Dendritic cell treated with granulocyte-macrophage colony-stimulating factor and Interleukin-4, amounts not matched to agents 40 ng/mL and 50 ng/mL, for 4 days (primary cell): ENCODE data around the gene ATP8B4.

ENCODE experiments used
- H3K27ac Mint-ChIP-seq: one replicate; pipeline ENCODE4 v1.8.0; 2022; ENCODE audit warnings: mild to moderate bottlenecking, mixed read lengths
- H3K27me3 Mint-ChIP-seq: one replicate; pipeline ENCODE4 v1.8.0; 2022; ENCODE audit warnings: mild to moderate bottlenecking, mixed read lengths
- H3K36me3 Mint-ChIP-seq: one replicate; pipeline ENCODE4 v1.8.0; 2022; ENCODE audit warnings: low read depth, mixed read lengths
- H3K4me1 Mint-ChIP-seq: one replicate; pipeline ENCODE4 v1.8.0; 2022; ENCODE audit warnings: low read depth, mixed read lengths
- H3K4me3 Mint-ChIP-seq: one replicate; pipeline ENCODE4 v1.8.0; 2022; ENCODE audit warnings: mild to moderate bottlenecking, moderate library complexity, mixed read lengths
- H3K9me3 Mint-ChIP-seq: one replicate; pipeline ENCODE4 v1.8.0; 2022; ENCODE audit warnings: mixed read lengths
- intact Hi-C: fragments of 100-400 bp; cut with micrococcal nuclease; formaldehyde crosslinking; loops from one replicate; pipeline ENCODE4 v1.15.0; 2022

ATP8B4 gene

DNA sequence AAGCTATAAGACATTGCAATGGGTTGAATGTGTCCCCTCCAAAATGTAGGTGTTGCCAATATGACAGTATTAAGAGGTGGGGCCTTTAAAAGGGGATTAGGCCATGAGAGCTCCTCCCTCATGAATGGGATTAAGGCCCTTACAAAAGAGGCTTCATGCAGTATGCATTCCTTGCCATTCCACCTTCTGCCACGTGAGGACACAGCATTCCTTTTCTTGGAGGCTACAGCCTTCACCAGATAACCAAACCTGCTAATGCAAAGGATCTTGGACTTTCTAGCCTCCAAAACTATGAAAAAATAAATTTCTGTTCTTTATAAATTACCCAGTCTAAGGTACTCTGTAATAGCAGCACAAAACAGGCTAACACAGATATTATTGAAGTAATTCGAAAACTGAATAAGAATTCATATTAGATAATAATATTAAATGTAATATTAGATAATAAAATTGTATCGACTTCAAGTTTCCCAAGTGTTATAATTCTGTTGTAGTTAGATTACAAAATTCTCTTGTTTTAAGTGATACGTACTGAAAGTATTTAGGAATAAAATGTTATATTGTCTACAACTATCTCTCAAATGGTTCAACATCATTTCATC, 29.4 kb upstream of the ATP8B4 start:
- intact Hi-C loops = loop anchor here (5.0 to 10.0 kb wide), 3 partner anchors 166 to 1336 kb away; partner anchors contain the start of genes CEP152 and COPS2
- H3K4me3 Mint-ChIP-seq = no peak overlapping the region
- peaks cover 18% of the 10 kb centered on the region for H3K9me3 Mint-ChIP-seq
- peaks cover 22% of the 10 kb centered on the region for H3K4me1 Mint-ChIP-seq
- no peaks in the 10 kb centered on the region for H3K36me3 Mint-ChIP-seq
- no peak overlapping the region for H3K27ac Mint-ChIP-seq
- H3K27me3 Mint-ChIP-seq = no peaks in the 10 kb centered on the region

DNA sequence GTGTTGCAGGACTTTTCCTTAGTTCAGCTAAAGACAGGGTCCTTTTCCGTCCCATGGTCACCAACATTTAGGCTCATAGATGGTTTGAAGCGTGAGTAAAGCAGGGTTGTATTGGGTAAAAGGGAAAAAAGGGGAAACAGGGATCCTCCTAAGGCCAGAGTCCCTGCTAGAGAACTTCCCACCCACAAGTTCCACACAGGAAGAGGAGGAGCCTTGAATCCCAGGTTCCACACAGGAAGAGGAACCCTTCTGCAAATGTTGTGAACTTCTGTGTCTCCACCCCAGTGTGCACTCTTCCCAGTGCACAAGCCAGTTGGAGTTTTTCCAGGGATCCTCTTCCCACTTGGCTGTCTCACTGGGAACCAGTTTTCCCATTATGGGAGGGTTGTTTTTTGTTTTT, 27.6 kb upstream of the ATP8B4 start:
- no peaks in the 10 kb centered on the region for H3K27me3 Mint-ChIP-seq
- H3K4me3 Mint-ChIP-seq = no peak overlapping the region
- peaks cover 33% of the 10 kb centered on the region for H3K4me1 Mint-ChIP-seq
- H3K36me3 Mint-ChIP-seq = no peaks in the 10 kb centered on the region
- peaks cover 18% of the 10 kb centered on the region for H3K9me3 Mint-ChIP-seq
- H3K27ac Mint-ChIP-seq = peak overlapping the region; percentile 71
- intact Hi-C loops = loop anchor here (5.0 to 10.0 kb wide), 3 partner anchors 168 to 1334 kb away; partner anchors contain the start of genes CEP152 and COPS2

DNA sequence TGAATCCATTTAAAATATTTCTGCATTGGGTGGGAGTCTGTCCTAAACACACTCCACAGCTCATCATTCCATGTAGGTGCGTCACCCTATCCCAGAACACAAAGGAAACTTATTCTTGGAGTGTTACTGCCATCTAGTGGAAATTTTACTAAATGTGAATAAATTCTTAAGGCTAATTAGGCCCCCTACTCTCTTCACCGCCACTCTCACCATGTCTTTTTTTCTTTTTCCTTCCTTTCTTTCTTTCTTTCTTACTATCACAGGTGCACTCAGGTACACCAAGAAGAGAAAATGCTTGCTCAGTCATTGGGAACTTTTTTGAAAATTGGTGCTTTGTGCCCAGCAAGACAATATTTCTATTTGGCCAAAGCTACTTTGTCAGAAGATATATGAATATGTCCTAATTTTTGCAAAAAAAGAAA, 26.4 kb upstream of the ATP8B4 start:
- intact Hi-C loops = loop anchor here (1.0 to 10.0 kb wide), 6 partner anchors 169 to 1333 kb away; partner anchors contain the start of genes CEP152 and COPS2
- H3K4me1 Mint-ChIP-seq = peaks cover 39% of the 10 kb centered on the region
- no peak overlapping the region for H3K27ac Mint-ChIP-seq

DNA sequence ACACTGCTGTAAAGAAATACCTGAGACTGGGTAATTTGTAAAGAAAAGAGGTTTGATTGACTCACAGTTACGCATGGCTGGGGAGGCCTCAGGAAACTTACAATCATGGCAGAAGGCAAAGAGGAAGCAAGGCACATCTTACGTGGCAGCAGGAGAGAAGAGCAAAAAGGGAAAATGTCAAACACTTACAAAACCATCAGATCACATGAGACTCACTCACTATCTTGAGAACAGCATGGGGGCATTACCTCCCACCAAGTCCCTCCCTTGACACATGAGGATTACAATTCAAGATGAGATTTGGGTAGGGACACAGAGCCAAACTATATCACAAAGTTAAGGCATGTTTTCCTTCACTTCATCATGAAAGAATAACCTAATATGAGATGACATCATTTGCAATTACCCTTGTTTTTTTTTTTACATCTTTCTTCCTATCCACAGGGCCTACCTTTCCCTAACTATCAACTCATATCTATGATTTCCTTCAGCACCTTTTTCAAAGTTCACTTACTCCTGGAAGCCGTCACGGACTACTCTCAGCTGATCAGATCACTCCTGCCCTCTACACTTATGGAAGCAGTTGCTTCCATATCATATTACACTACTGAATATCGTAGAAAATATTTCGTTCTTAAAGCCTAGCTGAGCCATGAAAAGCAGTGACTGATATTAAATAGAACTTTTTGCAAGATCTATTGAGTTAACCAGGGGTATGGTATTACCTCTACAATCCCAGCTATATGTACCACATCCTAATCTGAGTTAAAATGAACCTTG, 25.5 kb upstream of the ATP8B4 start:
- H3K4me3 Mint-ChIP-seq = no peak overlapping the region
- H3K27me3 Mint-ChIP-seq = no peaks in the 10 kb centered on the region
- intact Hi-C loops = loop anchor here (1.0 to 10.0 kb wide), 6 partner anchors 170 to 1332 kb away; partner anchors contain the start of genes CEP152 and COPS2
- no peak overlapping the region for H3K27ac Mint-ChIP-seq
- peaks cover 39% of the 10 kb centered on the region for H3K4me1 Mint-ChIP-seq
- H3K9me3 Mint-ChIP-seq = peaks cover 18% of the 10 kb centered on the region
- no peaks in the 10 kb centered on the region for H3K36me3 Mint-ChIP-seq

More for the DNA sequence above, 26.4 kb upstream of the ATP8B4 start:
- no peaks in the 10 kb centered on the region for H3K27me3 Mint-ChIP-seq
- peaks cover 18% of the 10 kb centered on the region for H3K9me3 Mint-ChIP-seq
- H3K36me3 Mint-ChIP-seq = no peaks in the 10 kb centered on the region
- no peak overlapping the region for H3K4me3 Mint-ChIP-seq

DNA sequence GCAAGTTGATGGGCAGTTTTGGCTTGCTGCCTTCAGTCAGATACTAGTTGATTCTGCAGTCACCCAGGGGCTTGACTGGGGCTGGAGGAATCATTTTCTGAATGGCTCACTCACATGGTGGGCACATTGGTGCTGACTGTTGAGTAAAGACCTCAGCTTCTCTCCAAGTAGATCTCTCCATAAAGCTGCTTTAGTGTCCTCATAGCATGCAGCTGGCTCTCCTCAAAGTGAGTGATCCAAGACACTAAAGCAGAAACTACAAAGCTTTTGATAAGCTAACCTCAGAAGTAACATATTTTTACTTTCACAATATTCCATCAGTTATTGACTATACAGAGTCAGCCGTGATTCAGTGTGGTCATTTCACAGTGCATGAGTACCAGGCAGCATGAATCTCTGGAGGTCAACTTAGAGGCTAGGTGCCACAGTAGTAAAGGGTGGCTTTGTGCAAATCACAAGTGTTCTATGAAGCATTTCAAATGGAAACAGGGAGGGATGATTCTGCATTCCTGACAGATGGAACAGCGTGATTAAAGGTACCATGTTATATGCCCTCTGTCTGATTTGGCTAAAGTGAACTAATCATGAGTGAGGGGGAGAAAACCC, 24.3 kb upstream of the ATP8B4 start:
- Mint-ChIP-seq H3K36me3 (no peaks in the 10 kb centered on the region), H3K9me3 (peaks cover 18% of the 10 kb centered on the region), H3K4me1 (peaks cover 39% of the 10 kb centered on the region), H3K27me3 (no peaks in the 10 kb centered on the region), H3K4me3 (no peak overlapping the region), H3K27ac (no peak overlapping the region)
- intact Hi-C loops = loop anchor here (10.0 kb wide), 2 partner anchors 171 to 989 kb away; partner anchors contain the start of gene COPS2

DNA sequence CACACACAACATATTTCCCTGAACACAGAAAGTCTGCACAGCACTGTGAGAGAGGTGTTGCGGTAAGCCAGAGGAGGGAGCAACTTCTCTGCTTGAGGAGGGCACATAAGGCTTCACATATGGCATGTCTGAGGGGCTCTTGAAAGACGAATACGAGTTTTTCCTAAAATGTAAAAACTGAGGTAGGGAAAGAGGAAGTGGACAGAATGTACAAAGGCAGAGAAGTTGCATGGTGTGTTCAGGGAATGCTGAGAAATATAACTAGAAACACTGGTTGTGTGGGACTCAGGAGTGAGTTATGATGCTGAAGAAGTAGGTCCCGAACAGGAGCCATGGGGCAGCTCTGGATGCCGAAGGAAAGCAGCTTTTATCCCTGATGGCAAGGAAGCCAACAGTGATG, 22.8 kb upstream of the ATP8B4 start:
- H3K9me3 Mint-ChIP-seq = peaks cover 15% of the 10 kb centered on the region
- no peaks in the 10 kb centered on the region for H3K36me3 Mint-ChIP-seq
- H3K4me1 Mint-ChIP-seq = peaks cover 38% of the 10 kb centered on the region
- intact Hi-C loops = loop anchor here (10.0 kb wide), 2 partner anchors 173 to 987 kb away; partner anchors contain the start of gene COPS2
- H3K27ac Mint-ChIP-seq = no peak overlapping the region
- no peak overlapping the region for H3K4me3 Mint-ChIP-seq
- no peaks in the 10 kb centered on the region for H3K27me3 Mint-ChIP-seq

DNA sequence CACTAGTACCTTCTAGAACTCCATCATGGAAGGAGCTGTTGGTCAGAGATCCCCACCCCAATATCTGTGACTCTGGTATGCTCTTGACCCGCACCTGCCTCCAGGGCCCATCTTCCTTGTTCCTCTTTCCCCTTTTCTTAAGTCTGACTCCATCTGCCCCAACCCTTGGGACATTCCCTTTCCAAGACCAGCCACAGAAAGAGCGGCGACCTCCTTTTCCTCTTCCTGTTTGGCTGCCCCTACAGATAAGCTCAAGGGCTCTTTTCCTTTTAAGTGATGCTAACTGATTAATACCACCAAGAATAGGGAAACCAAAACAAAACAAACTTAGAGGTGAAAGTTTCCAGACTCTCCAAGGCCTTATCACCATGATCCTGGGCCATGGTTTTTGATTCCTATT, 21.9 kb upstream of the ATP8B4 start:
- no peak overlapping the region for H3K4me3 Mint-ChIP-seq
- H3K27ac Mint-ChIP-seq = no peak overlapping the region

DNA sequence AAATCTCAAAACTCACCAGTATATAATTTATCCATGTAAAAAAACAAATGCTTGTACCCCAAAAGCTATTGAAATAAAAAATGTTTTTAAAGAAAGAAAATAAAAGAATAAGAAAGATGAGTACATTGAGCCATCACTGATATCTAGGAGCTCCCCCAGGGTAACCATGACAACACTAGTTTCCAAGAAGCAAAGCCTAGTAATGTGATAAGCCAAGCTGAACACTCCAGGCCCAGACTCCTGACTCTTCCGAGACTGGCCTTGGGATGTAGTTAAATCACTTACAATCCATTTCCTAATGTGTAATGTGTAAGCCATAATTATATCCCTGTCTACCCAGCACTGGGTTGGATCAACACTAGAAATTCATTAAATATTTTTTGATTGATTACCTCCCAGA, 21.1 kb upstream of the ATP8B4 start:
- intact Hi-C loops = loop anchor here (10.0 kb wide), 2 partner anchors 175 to 985 kb away; partner anchors contain the start of gene COPS2
- peaks cover 10% of the 10 kb centered on the region for H3K9me3 Mint-ChIP-seq
- H3K27ac Mint-ChIP-seq = no peak overlapping the region
- H3K27me3 Mint-ChIP-seq = no peaks in the 10 kb centered on the region
- H3K36me3 Mint-ChIP-seq = no peaks in the 10 kb centered on the region
- peaks cover 37% of the 10 kb centered on the region for H3K4me1 Mint-ChIP-seq
- no peak overlapping the region for H3K4me3 Mint-ChIP-seq

More for the DNA sequence above, 21.9 kb upstream of the ATP8B4 start:
- intact Hi-C loops = loop anchor here (10.0 kb wide), 2 partner anchors 174 to 986 kb away; partner anchors contain the start of gene COPS2
- H3K36me3 Mint-ChIP-seq = no peaks in the 10 kb centered on the region
- H3K27me3 Mint-ChIP-seq = no peaks in the 10 kb centered on the region
- H3K4me1 Mint-ChIP-seq = peaks cover 34% of the 10 kb centered on the region
- H3K9me3 Mint-ChIP-seq = peaks cover 10% of the 10 kb centered on the region

DNA sequence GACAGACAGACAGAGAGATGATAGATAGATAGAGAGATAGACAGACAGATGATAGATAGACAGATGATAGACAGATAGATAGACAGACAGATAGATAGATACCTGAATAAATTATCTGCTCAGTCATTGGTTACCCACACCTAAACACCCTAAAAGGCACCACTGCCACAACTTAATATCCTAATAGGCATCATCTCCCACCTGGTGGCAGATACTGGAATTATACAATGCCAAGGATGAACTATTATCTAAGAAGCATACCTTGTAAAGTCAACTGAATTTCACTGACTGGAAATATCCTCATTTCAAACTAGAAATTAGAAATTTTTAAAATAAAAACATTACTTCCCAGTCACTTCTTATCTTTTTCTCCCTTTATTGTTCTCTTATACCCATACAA, 19.4 kb upstream of the ATP8B4 start:
- no peaks in the 10 kb centered on the region for H3K9me3 Mint-ChIP-seq
- no peak overlapping the region for H3K4me3 Mint-ChIP-seq
- H3K36me3 Mint-ChIP-seq = no peaks in the 10 kb centered on the region
- H3K27ac Mint-ChIP-seq = no peak overlapping the region
- H3K4me1 Mint-ChIP-seq = peaks cover 39% of the 10 kb centered on the region
- no peaks in the 10 kb centered on the region for H3K27me3 Mint-ChIP-seq
- intact Hi-C loops = no loop called here

DNA sequence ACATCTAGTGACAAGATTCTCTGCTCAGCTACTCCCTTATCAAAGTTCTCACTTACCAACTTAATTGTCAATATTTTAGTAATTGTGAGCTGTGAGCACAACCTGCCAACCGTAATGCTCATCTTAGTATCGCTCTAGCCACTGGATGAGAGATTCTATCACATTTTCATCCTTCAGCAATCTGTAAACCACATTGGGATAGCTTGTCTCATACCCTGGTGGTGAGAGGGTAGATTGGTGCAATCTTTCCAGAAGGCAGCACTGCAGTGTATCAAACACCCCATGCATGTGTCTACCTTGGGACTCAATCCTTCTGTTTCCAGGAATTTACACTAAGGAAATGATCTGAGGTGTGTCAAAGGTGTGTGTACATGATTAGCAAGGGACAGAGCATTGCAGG, 18.9 kb upstream of the ATP8B4 start:
- Mint-ChIP-seq H3K27me3 (no peaks in the 10 kb centered on the region), H3K36me3 (no peaks in the 10 kb centered on the region), H3K9me3 (no peaks in the 10 kb centered on the region), H3K27ac (no peak overlapping the region), H3K4me1 (peaks cover 39% of the 10 kb centered on the region), H3K4me3 (no peak overlapping the region)
- intact Hi-C loops = no loop called here

DNA sequence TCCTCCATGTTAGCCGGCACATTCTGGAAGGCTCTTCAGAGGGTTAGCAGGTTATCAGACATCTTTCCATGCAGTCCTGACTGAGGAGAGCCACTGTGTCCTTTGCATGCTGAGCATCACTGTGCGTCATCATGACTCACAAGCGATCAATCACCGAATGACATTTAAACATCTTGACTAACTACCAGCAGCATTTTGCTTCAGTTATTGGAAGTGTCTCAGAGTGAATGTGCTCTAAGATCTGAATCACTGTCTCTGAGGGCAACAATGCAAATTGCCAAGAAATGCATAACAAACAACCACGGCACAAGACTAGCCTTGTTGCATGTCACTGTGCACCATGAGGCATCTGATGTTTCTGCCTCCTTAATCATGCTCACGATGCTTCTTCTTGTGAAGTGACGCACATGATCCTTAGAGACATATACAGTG, 18.3 kb upstream of the ATP8B4 start:
- H3K4me3 Mint-ChIP-seq = no peak overlapping the region
- no peak overlapping the region for H3K27ac Mint-ChIP-seq
- H3K36me3 Mint-ChIP-seq = no peaks in the 10 kb centered on the region
- intact Hi-C loops = no loop called here
- no peaks in the 10 kb centered on the region for H3K27me3 Mint-ChIP-seq
- peaks cover 36% of the 10 kb centered on the region for H3K4me1 Mint-ChIP-seq
- no peaks in the 10 kb centered on the region for H3K9me3 Mint-ChIP-seq

DNA sequence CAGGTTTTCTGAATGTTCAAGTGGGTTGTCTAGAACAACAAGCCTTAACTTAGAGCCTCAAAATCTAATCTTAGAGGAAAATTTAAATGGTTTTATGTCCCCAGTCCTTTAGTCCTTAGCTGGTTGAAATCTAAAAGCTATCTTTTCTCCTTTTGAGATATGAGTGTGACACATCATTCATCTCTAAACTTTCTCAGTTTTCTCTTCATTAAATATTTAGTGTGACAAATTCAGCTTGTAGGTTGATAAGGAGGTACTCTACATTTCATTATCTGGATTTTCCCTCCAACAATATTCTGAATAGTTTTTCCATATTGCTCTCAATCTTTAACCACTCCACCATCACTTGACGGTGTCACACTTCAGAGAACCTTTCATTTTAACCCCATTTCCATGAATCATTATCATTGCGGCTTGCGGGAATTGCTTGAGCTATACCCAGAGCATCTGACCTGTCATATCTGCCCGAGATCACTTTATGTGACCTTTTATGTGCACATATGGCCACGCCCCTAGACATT, 16.1 kb upstream of the ATP8B4 start:
- Mint-ChIP-seq H3K9me3 (no peaks in the 10 kb centered on the region), H3K27me3 (no peaks in the 10 kb centered on the region), H3K4me1 (peaks cover 22% of the 10 kb centered on the region), H3K36me3 (no peaks in the 10 kb centered on the region), H3K4me3 (no peak overlapping the region), H3K27ac (no peak overlapping the region)
- intact Hi-C loops = no loop called here

DNA sequence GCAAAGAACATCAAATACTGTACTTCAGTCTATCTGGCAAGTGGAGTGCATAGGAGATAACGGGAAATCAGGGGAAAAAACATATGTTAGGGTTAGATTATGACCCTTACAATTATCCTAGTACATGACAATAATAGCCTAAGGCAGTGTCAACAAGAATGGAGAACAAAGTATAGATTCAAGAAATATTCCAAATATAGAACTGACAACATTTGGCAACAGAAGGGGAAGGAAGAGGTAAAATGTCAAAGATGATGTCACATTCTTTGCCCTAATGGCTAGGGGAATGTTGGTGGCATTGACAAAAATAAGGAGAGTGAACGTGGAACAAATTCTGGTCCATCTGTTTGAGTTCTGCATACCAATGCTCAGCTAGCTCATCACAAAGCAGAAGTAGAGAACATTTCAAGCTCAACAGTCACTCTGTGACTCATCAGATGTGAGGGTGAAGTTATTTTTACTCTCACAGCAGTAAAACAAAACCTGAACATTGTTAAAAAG, 15.5 kb upstream of the ATP8B4 start:
- Mint-ChIP-seq H3K36me3 (no peaks in the 10 kb centered on the region), H3K4me3 (no peak overlapping the region), H3K9me3 (no peaks in the 10 kb centered on the region), H3K27ac (no peak overlapping the region), H3K4me1 (peaks cover 22% of the 10 kb centered on the region), H3K27me3 (no peaks in the 10 kb centered on the region)
- intact Hi-C loops = no loop called here
